Stimulated activated CD8-positive, alpha-beta memory T cell treated with anti-CD3 and anti-CD28 coated beads, Interleukin-2, amount 100 ng/mL, for 48 hours (primary cell): ENCODE measurements around the gene UROS.

Experiments used
- DNase-seq, 2 donors: peaks; one replicate each; pipeline ENCODE4 v3.0.0-alpha.2; 2020; ENCODE audit warnings: low read depth in 2 of 2

UROS gene

DNA sequence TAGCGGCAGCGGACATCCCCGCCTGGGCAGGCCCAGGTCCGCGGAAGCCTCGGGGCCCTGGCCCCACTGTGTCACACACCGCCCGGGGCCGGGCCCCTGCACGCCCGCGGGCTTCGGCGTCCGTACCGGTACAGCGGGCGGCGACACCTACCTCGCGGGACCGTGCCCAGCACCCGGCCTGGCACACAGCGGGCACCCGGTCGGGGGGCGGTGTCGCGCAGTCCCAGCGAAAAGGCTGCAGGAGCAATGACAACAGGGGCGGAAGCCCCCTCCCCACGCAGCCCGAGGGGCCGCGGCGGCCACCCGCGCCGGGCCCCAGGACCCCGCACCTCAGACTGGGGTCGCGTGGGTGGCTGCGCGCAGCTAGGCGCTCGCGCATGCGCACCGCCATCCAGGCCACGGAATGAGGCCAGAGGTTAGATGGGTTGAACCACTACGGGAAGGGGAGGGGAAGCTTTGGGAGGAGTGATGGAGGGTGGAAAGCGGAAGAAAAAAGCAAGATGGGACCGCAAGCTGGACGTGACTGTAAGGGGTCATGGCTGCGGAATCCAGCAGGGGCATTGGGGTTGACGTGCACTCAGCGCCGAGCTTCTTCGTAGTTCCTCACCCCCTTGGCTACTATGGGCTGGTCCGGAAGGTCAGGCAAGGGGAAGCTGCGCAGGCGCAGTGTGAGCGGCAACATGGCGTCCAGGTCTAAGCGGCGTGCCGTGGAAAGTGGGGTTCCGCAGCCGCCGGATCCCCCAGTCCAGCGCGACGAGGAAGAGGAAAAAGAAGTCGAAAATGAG, at the start of gene UROS, which contains the start of gene BCCIP:
Gene UROS, minus strand, starts transcription at position 381 of the 785 bp plus-strand sequence. CDS start 6,759 bp downstream, outside the sequence.
Gene BCCIP, plus strand, starts transcription at position 669 of the 785 bp plus-strand sequence. Its CDS starts 12 bp downstream, at position 681.
- DNase-seq, result peak; percentile 82 to 84

DNA sequence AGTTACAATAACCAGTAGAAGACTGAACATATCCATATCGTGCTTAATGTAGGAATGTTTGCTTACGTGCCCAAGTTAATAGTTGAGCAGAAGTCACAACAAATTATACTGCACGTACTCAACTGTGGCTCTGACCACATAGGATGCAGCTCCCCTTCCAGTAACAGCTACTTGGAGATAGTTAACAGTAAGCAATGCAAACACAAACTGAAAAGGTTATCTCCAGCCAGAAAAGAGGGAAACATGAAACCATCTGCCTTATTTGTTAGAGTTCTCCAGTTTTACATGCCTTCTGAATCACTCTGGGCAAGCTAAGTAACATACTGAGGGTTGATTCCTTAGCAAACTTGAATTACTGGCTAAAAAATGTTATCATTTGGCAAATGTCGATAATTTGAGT, 48.3 kb upstream of the UROS start:
- DNase-seq, result no peak

DNA sequence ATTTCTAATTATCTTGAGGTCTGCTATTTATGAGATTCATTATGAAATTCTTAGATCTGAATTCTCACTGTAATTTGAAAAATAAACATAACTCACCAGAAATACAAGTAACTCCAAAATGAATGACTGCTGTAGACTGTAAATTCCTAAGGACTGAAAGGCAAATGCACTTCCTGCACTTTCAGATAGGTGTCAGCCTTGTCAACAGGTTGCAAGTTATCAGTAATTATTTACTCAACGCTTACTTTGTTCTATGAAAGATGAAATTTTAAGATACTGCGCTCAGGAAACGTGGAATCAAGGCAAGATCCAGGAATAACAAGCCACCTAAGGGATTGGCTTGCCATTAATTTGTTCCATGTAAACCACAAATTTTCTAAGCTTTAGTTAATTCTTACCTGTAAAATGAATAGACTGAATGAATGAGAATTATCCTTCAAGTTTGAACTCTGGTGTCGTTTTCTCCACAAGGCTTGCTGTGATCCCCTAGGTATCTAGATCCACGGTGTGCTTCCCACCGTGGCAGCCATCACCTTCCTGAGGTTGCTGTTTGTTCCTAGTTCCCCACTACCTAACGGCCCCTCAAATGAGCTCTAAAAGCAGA, 45.4 kb upstream of the UROS start:
- no peak for DNase-seq

DNA sequence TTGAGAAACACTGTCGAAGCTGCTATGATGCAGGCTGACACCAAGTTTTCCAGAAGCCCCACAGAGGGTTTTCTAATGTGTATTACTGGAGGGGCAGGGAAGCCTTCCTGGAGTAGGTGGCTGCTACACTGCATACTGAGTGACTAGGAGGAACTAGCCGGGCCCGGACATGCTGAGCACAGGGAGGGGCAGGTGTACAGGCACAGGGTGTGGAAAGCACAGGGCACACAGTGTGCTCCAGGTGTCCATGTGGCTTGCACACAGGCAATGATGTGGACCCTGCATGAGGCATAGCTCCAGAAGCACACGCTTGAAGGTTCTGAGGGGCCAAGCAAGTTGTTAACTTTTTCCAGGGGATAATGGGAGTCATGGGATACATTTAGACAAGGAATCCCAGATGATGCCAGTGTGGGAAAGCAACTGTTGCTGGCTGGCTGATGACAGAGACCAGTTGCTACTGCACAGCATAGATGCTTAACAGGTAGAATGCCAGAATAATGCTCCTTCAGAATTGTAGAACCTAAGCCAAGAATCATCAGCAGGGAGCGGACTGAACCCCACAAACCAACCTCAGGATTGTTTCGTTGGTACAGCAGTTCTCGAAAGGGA, 43.5 kb upstream of the UROS start:
- no peak for DNase-seq

DNA sequence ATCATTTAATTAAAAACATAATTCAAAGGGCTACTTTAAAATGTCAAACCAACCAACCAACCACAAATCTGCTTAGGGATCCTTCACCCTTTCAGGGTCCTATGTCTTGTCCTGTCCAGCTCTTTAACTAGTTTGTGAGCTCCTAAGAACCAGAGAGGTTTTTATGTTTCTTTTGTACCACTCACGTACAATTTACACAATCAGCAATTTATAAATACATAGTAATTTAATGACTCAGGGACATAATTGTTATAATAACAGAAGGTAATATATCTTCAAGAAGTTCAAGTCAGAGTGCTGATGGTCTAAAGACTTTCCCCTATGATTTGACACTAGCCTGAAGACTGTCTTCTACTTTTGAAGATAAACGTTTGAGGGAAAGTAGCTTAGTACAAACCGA, 42.1 kb upstream of the UROS start:
- DNase-seq, result no peak

DNA sequence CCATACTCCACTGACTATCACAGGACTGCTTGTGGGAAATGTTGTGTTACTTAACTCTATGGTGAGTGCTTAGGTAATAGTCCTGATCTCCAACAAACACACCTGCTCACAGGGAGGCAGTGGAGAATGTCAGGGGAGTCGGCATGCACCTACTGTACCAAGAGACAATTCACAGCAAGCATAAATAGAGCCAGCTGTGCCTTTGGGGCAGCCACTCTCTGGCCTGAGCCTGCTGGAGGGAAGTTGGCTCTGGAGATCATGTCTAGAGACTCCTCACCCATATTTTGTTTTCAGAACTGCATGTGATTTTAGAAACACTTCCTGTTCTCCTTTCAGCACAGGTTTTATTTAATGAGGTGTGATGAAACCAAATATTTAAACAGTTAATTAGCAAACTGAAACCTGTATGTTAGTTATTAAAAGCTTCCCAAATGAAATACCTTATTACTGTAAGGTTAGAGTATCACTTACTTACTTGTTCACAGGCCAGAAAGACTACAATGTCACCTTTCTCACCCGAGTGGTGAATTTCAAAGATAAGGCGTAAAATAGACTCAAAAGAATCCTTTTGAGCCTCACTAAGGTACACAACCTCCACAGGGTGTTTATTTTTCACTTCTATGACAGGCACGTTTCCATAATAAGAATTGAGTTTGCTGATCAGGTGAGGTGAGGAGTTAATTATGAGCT, 36.2 kb upstream of the UROS start:
- DNase-seq, result no peak

DNA sequence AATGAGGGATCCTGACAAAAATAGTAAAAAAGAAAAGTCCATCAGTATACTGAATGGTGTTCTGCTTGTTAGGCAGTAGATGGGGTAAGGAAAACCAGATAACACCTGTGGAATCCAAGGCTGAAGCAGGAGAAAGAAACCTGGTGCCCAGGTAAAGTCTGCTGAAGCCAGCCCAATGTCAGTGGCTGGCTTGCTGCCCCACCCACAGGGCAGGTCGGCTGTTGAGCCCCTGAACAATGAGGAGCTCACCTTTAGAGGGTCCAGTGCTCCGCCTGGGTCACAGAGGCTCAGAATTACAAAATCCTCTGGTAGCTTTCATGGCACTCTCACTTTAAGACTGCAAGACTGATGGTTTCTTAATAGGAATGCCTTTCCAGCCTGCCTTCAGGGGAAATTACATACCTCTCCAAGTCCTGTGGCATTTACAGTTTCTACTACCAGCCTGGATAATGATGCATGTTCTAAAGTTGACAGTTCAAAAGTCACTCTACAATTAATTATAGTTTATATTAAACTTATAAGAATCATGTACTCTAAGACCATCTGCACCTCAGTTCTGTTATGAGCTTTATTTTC, 34.2 kb upstream of the UROS start:
- DNase-seq, result no peak

DNA sequence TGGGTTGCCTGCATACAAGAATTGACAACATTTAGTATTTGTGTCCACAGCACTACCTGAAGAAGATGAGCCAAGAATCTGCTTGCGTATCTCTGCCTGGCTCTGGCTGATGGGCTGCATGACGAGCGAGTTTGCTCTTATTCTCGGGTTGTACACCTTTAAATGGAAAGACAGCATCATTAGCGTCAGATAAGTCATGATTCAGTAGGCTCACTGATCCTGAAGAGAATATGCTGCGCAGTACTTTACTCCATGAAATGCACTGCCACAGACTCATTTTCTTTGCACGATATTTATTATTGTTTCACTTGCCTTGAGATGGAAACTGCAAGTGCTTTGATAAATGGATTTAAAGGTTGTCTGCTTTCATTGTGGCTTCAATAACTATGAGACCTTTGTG, 29.4 kb upstream of the UROS start:
- DNase-seq, result no peak

DNA sequence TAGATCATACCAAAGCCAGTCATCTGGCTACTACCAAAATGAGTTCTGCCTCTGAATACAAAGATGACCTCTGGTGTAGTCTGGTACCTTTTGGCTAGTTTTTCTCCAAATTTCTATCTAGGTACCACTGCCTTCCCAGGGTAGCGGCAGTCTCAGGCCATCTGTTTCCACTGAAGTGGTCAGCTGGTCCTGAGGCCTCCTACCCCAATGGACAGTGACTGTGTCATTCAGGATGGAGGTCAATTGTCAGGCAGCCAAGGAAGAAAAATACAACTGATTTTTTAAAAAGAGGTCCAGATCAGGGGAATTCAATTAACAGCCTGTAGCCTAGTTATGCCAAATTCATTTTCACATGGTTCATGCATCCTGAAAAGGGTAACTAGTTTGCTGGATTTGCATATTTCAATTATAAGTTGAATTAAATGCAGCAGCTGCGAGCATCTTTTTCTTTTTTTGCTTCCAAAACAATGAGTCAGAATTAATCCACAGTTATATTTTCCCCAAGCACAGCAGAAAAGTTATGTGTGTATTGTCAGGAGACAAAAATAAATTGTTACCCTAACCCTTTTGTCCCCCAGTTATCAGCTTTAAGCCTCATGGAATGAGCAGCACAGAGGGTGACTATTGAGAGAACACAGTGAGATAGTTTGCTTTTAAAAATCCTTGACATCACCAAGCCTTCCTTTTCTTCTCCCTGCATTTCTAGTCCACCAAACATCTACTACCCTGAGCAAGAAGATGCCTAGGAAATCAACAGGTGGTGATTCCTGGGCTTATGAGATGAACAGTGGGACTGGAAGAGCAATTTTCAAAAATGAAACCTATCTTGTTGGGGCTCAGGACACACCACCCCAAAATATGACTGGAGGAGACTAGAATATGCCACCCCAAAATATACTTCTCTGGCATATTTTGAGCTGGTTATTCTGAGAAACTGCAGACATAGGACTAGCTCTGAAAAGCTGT, 28.0 kb upstream of the UROS start:
- DNase-seq, result no peak

DNA sequence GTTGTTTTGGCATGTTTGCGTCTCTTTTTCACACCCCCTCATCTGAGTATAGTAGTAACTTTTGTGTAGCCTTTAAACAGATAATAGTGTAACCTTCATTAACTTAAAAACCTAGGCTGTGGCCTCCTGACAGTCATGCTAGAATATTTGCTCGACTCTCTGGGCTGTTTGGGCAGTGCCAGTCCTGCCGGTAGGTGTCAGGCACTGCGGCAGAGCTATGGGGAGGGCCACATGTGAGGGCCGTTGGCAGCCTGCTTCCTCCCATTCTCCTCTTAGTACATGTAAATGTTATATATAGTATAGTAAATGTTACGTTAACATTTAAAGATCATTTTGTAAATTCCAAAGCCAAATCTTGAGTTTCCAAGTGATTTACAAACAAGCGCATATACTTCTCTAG, 26.4 kb upstream of the UROS start:
- no peak for DNase-seq

DNA sequence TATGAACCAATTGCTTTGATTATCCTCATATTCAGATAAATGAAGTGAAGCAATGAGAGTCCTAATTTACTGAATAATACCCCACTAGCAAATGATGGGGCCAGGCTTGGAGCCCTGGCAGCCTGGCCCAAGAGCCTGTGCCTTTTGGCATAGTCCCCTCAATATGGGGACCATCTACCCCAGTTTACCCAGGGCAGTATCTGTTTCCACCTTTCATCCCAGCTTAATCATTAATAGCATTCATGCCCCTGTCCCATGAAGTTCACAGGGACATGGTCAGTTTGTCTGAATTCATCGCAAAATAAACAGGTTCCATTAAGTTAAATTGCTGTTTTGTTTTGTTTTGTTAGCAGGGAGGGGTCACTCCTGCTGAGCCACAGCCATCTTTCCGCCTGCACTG, 25.8 kb upstream of the UROS start:
- DNase-seq, result no peak

DNA sequence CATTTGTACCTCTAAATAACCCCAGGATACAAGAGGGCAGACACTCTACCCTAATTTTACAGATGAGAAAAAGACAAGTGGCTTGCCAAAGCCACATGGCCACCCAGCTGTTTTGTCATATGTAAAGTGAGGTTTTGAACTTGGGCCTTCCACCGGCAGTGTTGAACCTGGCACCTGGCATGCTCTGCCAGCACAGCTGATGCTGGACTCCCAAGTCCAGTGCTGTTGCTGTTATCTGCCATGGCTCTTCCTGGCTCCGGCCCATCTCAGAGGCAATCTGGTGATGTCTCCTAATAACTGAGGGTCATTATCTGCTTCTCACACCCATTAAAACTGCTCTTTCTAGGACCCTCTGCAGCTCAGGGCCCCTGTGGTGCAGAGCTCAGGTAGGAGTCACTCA, 25.3 kb upstream of the UROS start:
- DNase-seq, result no peak

DNA sequence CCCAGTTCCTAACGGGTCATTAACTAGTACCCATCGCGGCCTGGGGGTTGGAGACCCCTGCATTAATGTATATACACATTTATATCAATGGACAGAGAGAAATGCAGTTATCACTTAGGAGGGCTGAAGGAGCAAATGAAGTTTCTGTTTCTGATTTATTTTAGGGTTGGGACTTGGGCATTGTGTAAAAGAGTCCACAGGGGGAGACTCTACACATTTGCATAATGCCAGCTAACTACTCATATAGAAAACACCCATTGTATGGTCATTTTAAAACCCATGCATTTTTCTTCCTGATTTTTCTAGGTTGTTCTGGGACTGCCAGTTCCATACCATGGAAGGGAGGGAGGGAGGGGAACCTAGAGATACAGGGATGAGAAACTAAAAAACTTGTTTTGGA, 23.8 kb upstream of the UROS start:
- DNase-seq, result no peak

DNA sequence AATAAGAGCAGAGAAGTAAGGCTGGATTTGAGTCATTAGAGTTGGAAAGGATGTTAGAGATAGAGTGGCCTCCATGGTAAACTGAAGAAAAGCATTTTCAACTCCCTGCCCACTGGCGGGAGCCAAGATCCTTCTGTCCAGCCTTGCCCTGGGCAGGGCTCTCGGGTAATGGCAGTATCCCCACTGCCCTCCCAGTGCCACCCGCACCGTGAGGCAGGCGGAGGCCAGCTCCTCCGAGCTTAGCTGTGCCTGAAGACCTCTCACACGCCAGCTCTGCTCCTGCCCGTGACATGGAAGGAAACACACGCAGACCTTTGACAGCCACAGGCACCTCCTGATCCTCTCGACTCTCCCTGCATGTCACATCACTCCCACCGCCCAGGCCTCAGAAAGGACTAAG, 22.6 kb upstream of the UROS start:
- DNase-seq, result no peak

DNA sequence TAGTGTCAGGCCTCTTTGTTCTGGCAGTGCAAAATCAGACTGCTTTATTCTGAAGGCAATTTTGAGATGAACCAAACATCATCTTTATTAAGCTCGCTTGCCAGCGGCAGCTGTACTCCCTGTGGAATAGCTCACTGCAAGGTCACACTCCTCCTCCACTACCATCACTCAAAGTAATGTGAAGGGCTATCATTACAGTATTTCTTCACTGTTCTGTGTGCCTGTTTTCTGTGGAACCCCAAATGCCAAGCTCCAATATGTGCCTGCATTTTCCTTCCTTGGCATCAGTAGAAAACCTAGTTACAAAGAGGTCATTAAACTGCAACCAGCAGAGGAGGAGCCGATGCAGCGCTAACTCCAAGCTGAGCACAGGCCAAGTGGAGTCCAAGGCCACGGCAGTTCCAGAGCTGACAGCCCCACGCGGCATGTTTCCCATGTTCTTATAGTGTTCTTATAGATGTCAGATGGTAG, 21.7 kb upstream of the UROS start:
- no peak for DNase-seq

DNA sequence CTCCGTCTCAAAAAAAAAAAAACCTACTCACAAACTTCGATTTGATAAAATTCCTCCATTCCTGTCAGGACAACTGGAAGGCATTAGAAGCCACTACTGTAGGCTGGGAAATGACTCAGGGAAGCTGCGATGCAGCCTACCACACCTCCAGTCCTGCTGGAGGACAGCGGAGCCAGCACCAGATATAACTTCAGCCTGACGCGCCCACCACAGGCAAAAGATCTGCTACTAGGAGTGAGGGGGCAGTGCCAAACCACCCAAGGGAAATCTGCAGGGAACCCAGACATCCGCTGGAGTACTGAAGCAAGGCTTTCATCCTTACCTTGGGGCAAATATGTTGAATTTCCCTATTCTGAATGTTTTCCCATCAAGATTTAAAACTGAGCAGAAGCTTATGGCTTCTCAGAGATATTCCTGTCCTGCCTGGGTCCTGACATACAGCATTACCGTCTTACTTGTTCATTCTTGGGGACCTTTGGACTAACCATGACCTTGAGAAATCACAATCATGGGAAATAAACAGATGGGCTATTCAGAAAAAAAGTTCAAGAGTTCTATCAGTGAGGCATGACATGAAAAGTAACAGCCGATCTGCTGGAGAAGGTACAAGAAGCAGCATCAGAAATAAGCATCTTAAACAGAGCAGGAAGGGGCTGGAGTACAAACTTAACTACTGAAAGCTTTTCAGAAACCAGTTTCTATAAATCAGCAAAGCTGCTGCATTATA, 20.7 kb upstream of the UROS start:
- no peak for DNase-seq

DNA sequence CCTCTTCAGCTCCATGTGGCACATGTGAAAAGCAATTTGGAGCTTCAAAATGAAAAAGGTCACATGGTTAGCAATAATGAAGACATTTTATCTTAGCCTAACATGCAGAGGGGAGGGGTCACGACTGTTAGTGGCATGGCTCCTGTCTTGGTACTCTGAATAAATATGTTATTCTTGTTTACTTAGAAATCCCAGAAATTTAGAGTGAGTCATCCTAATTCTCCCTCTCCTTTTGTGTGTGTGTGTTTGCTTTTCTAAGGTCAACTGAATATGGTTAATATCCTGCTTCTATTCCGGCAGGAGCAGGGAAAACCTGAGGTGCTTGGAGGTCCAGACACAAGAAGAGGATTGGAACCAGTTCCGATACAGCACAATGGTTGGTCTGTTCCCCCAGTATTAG, 17.9 kb upstream of the UROS start:
- DNase-seq, result no peak

DNA sequence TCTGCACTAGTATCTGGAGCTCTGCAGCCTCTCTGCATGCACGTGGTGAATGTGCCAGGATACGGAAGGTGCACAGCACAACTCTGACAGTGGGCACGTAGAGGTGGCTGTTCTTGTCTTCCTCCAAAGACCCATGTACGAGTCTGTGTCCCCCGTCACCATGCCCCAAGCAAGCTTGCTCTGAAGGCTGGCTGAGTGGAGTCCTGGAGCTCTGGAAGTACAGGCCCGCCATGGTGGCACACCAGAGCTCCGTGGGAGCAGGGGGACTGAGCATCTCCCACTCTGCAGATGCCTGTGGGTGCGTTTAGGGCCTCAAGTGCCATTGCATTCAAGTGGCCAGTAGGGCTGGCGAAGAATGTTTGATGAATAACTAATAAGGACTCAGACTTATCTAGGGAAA, 17.3 kb upstream of the UROS start:
- no peak for DNase-seq

DNA sequence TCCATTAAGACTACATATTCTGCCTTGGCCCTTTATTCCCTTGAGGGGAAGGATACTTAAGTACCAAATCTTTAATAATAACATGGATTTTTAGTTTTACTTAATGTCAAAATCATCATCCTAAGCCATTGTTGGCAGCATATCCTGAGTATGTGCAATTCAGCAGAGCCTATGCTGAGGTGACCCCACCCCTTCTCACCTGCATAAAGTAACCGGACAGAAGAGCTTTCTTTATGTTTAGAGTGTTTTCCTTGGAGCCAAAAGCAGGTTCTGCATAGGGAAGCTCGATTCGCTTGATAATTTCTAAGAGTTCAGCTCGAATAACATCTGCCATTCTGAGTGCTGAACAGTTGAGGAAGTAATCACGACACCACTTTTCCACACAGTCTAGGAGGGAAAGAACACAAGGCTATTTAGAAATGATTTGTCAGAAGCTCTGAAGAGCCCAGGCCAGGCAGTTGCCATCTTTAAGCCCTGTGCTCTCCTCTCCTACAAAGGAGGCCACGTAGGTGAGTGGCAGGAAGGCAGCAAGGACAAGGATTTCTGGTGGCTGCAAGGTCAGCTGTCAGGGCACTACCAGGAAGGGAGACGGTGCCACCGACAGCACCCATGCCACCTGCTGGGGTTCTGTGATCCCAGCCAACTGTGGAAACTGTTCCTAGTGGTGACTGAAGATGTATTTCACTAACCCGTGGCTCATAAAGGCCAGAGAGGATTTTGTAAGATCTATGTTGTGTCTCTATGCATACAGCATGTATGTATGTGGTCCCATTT, 15.9 kb upstream of the UROS start:
- DNase-seq, result no peak
